Mucosa of descending colon (tissue), 3 donors: ENCODE data around the gene TACC2. TPM values are rescaled to one million over a fixed set of nuclear protein-coding genes. Genes with fewer than 3 reads are reported as not detected.

ENCODE experiments used
- ATAC-seq: fragments of 200-7000 bp; cut with Tn5 transposase; one replicate; pipeline ENCODE4 v1.9.1; 2020; ENCODE audit warnings: mild to moderate bottlenecking, moderate library complexity
- DNase-seq, 3 donors: peaks; one replicate each; pipeline ENCODE4 v3.0.0-alpha.2; 2020
- H3K36me3 ChIP-seq: fragments of 200-600 bp; one replicate; pipeline ENCODE4 v1.8.0; 2021; ENCODE audit warnings: low read depth, mild to moderate bottlenecking
- H3K4me1 ChIP-seq: fragments of 200-600 bp; one replicate; pipeline ENCODE4 v1.8.0; 2021; ENCODE audit warnings: low read depth, mild to moderate bottlenecking
- H3K4me3 ChIP-seq: fragments of 200-600 bp; one replicate; pipeline ENCODE4 v1.8.0; 2021; ENCODE audit warnings: mild to moderate bottlenecking
- H3K9me3 ChIP-seq: fragments of 200-600 bp; one replicate; pipeline ENCODE4 v1.8.0; 2021; ENCODE audit warnings: mild to moderate bottlenecking
- intact Hi-C, 2 donors: fragments of 100-400 bp; cut with DNase I in 1 of 2; cut with micrococcal nuclease in 1 of 2; formaldehyde crosslinking; loops; one replicate each; pipeline versions ENCODE4 v1.11.0 to v1.11.1; 2022; cut with DNase I, micrococcal nuclease
- total RNA-seq, 3 donors: library from RNA; stranded (reverse); fragmentation: NEBNext Ultra II Directional in 2 of 3; extraction: Animal tissue kit (Norgen Biotek cat#: 25700) in 2 of 3; gene quantifications; one replicate each; pipeline versions ENCODE4 v1.2.1 to v1.2.4, GENCODE V29; 2021 to 2023
- TF ChIP-seq, protein P1 (sequence below): fragments of 200-600 bp; IDR thresholded peaks from one replicate; pipeline ENCODE4 v1.8.0; 2022; ENCODE audit warnings: antibody characterized with exemption, mild to moderate bottlenecking
- donor health status: DM: no; HTN: no; CAD: no; lungs with moderate emphysema.
- donor health status: DM: no; HTN: no; CAD: no.
- donor health status: DM: no; HTN: yes; CAD: no.

Gene TACC2
- total RNA-seq, 3 donors from 2014 or later, result 97.5 to 170 (median 133) TPM

DNA sequence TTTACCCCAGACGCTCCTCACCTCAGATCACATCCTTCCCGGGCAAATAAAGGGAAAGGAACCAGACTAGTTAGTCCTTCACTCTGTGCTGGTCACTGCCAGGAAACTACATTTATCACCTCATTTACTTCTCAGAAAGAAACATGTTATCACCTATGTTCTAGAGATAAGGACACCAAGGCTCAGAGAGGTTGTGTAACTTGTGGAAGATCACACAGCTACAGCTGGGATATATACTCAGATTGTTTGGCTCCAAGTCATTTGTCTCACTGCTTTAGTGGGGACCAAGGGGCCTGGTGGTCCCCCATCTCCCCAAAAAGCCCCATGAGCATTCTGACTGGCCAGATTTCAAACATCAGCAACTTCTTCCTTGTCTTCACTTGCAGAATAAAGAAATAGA lies 264.6 kb downstream of the TACC2 start:
- TF ChIP-seq, protein P1, sequence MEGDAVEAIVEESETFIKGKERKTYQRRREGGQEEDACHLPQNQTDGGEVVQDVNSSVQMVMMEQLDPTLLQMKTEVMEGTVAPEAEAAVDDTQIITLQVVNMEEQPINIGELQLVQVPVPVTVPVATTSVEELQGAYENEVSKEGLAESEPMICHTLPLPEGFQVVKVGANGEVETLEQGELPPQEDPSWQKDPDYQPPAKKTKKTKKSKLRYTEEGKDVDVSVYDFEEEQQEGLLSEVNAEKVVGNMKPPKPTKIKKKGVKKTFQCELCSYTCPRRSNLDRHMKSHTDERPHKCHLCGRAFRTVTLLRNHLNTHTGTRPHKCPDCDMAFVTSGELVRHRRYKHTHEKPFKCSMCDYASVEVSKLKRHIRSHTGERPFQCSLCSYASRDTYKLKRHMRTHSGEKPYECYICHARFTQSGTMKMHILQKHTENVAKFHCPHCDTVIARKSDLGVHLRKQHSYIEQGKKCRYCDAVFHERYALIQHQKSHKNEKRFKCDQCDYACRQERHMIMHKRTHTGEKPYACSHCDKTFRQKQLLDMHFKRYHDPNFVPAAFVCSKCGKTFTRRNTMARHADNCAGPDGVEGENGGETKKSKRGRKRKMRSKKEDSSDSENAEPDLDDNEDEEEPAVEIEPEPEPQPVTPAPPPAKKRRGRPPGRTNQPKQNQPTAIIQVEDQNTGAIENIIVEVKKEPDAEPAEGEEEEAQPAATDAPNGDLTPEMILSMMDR, result no peak
- Histone ChIP-seq H3K4me1 (no peaks in the 10 kb centered on the region), H3K36me3 (no peaks in the 10 kb centered on the region), H3K4me3 (no peak overlapping the region), H3K9me3 (no peaks in the 10 kb centered on the region)
- ATAC-seq, result no peak
- no peak for DNase-seq
- intact Hi-C loops, result no loop called here

DNA sequence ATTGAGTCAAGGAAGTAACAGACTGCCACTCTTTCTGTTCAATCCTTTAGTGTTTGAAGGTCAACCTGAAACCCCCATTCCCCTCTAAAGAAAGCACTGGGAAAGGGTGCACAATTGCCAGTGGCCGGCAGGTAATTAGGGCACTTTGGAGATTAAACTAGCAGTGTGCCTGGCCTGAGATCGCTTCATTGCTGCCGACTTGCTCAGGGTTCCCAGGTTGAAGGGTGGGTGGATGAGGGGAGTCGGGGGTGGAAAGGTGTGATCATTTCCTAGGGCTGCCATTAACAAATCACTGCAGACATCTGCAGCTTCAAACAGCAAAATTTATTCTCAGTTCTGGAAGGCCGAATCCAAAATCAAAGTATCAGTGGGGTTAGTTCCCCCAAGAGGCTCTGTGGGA lies 265.9 kb downstream of the TACC2 start:
- no peaks in the 10 kb centered on the region for H3K9me3 ChIP-seq
- no peaks in the 10 kb centered on the region for H3K36me3 ChIP-seq
- no peaks in the 10 kb centered on the region for H3K4me1 ChIP-seq
- TF ChIP-seq, protein P1, result no peak
- no peak for ATAC-seq
- intact Hi-C loops, result no loop called here
- H3K4me3 ChIP-seq, result no peak overlapping the region
- no peak for DNase-seq

DNA sequence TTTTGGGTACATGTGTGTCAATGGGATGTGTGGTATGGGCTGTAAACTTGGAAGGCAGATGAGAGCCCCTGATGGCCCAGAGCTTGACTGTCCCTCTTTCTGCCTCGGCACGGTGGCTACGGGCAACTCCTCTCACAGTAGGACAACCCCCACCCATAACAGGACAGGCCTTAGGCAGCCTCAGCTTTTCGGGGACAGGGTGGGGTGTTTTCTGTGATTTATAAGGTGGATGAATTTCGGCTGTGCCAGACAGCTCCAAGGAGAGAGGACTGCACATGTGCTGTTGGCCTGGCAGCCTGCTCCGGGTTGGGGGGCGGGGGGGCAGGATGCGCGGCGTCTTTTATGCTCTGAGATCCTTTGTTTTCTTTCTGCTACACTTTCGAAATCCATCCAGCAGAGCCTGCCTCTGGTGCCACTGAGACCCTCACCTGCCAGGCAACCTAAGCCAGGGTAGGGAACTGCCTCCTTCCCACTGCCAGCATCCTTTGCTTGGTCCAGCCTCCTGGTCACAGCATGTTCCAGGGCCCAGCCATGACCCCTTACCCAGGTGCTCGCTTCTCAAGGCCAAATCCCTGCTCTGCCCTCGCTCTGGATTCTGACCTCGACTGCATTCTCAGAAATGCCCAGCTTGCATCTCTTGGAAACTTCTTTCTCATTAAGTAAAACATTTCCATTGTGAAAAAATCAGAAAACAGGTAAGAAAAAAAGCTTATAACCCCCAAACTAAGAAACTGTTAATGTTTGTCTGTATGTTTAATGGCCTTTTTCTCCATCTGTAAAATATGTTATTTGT lies 266.7 kb downstream of the TACC2 start:
- no peaks in the 10 kb centered on the region for H3K36me3 ChIP-seq
- H3K4me3 ChIP-seq, result no peak overlapping the region
- no peak for ATAC-seq
- TF ChIP-seq, protein P1, result no peak
- intact Hi-C loops, result no loop called here
- no peaks in the 10 kb centered on the region for H3K9me3 ChIP-seq
- no peak for DNase-seq
- H3K4me1 ChIP-seq, result no peaks in the 10 kb centered on the region

DNA sequence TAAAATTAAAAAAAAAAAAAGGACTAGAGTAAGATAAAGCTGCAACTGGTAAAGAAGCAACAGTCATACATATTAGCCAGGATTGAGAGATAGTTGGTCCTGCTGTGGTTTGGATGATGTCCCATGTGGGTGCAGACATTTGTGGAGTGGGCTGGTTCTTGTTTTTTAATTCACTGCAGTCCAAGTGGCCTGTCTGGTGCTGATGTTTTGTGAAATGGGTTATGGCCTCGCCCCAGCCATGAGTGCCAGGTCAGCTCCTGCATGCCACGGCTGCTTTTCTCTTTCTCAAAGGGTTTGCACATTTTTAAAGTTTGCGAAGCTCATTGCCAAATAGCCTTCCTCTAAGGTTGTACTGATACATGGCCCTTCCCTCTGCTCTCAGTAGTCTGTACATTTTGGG lies 268.1 kb downstream of the TACC2 start:
- intact Hi-C loops, result no loop called here
- DNase-seq, result no peak
- TF ChIP-seq, protein P1, result no peak

DNA sequence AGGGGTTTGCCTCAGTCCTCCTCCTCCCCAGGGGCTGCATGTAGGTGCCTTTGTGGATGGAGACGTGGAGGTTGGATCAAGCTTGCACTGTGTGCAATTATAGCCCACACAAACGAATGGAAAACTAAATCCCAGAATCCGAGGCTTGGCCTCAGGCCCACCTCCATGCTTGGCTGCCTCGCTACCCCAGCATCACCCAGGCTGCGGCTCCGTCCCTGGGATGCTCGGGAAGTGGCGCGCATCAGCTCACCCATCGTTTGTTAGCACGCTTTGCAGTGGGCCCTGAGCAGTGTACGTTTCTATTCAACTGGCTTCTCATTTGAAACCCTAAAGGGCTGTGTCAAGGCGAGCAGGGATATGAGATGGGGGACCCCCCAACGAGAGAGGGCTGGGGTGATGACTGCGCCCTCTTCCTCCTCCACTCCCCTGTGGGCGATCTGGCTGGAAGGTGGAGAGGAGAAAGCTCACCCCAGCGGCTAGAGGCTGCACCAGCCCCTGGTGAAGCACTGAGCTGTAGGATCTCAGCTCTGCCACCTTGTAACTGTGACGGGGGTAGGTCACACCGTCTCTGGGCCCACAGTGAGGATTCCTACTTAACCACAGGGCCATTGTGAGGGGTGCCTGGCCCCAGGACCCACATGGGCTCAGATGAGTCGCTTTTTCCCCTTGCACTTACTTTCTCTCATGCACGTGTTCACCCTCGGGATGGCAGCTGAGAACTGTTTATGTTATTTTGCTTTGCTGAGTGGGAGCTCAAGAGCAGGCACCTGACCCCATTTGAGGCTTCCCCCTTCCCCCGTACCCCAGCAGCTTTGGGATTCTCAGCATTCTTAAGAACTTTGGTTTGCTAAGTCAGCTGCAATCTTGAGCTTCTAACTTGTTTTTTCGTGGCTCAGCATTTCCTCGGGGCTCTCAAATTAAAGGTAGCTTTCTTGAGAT lies 269.4 kb downstream of the TACC2 start:
- TF ChIP-seq, protein P1, result no peak
- DNase-seq (no peak), ATAC-seq (no peak)
- Histone ChIP-seq H3K4me1 (no peaks in the 10 kb centered on the region), H3K4me3 (no peak overlapping the region), H3K36me3 (no peaks in the 10 kb centered on the region), H3K9me3 (peaks cover 10% of the 10 kb centered on the region)
- intact Hi-C loops, result no loop called here

More for the DNA sequence above, 268.1 kb downstream of the TACC2 start:
- H3K36me3 ChIP-seq, result no peaks in the 10 kb centered on the region
- H3K4me3 ChIP-seq, result no peak overlapping the region
- H3K4me1 ChIP-seq, result no peaks in the 10 kb centered on the region
- peaks cover 6% of the 10 kb centered on the region for H3K9me3 ChIP-seq
- ATAC-seq, result no peak
